Fibroblast of lung (primary cell): Measurements from ENCODE around the gene GDI2.

Experiments
- CTCF ChIP-seq, 2 donors: IDR thresholded peaks in 1 of 2; conservative IDR thresholded peaks in 1 of 2; 1 replicate in 1 of 2; 2 replicates in 1 of 2; pipeline ENCODE4 v1.5.1; 2011 to 2012; ENCODE audit warnings: low read length in 2 of 2, control low read depth in 1 of 2, inconsistent platforms in 1 of 2, low read depth in 1 of 2, mild to moderate bottlenecking in 1 of 2
- EZH2 ChIP-seq: IDR thresholded peaks from 2 replicates; pipeline ENCODE4 v1.5.1; 2012; ENCODE audit warnings: low read length, control low read depth, mild to moderate bottlenecking; ENCODE audit errors: missing control alignments

- TF ChIP-seq CTCF (conservative IDR thresholded peaks at IDR 0.05 in 1 of 2, IDR thresholded peaks at IDR 0.05 in 1 of 2; ENCODE audit: low read depth in 1 of 2, low read length in 2 of 2) (no peak), EZH2 (no peak)
Observed at GRCh38 chr10:5840314-5841307, 27.4 kb upstream of the GDI2 start.
